Measurements from ENCODE around the gene EXD1. TPM values are rescaled to one million over a fixed set of nuclear protein-coding genes. Genes with fewer than 3 reads are reported as not detected.

Gene EXD1
- total and polyA plus RNA-seq, 2 experiments from 2014 or later, result 0.07 TPM; not detected in 1

DNA sequence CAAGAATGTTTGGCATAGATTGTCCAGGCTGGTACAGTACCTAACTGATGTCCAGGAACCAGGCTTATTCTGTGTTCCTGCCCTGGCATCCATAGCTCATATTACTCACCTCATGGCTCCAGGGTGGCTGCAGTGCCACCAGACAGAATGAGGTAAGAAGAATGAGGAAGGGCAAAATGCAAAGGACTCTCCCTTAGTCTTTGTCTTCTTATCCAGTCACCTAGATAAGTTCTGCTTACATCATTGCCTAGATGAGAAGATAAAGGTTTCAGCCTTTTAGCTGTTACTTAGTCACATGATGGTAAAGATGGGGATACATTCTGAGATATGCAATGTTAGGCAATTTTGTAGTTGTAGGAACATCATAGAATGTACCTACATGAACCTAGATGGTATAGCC is 46.3 kb upstream of the EXD1 start (continued):
- TF ChIP-seq, protein P1, sequence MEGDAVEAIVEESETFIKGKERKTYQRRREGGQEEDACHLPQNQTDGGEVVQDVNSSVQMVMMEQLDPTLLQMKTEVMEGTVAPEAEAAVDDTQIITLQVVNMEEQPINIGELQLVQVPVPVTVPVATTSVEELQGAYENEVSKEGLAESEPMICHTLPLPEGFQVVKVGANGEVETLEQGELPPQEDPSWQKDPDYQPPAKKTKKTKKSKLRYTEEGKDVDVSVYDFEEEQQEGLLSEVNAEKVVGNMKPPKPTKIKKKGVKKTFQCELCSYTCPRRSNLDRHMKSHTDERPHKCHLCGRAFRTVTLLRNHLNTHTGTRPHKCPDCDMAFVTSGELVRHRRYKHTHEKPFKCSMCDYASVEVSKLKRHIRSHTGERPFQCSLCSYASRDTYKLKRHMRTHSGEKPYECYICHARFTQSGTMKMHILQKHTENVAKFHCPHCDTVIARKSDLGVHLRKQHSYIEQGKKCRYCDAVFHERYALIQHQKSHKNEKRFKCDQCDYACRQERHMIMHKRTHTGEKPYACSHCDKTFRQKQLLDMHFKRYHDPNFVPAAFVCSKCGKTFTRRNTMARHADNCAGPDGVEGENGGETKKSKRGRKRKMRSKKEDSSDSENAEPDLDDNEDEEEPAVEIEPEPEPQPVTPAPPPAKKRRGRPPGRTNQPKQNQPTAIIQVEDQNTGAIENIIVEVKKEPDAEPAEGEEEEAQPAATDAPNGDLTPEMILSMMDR (conservative IDR thresholded peaks at IDR 0.05; ENCODE audit: low read depth in 2 of 2), result no peak
- TF ChIP-seq ZNF331 (CRISPR knock-in tag; IDR thresholded peaks at IDR 0.05; ENCODE audit: low read depth) (no peak), EZH2 (IDR thresholded peaks at IDR 0.05; ENCODE audit: low read depth, unreplicated experiment) (no peak), ZNF114 (CRISPR knock-in tag; IDR thresholded peaks at IDR 0.05) (no peak), STAT1 (IDR thresholded peaks at IDR 0.05; ENCODE audit: unreplicated experiment) (no peak)
- TF ChIP-seq, protein P2, sequence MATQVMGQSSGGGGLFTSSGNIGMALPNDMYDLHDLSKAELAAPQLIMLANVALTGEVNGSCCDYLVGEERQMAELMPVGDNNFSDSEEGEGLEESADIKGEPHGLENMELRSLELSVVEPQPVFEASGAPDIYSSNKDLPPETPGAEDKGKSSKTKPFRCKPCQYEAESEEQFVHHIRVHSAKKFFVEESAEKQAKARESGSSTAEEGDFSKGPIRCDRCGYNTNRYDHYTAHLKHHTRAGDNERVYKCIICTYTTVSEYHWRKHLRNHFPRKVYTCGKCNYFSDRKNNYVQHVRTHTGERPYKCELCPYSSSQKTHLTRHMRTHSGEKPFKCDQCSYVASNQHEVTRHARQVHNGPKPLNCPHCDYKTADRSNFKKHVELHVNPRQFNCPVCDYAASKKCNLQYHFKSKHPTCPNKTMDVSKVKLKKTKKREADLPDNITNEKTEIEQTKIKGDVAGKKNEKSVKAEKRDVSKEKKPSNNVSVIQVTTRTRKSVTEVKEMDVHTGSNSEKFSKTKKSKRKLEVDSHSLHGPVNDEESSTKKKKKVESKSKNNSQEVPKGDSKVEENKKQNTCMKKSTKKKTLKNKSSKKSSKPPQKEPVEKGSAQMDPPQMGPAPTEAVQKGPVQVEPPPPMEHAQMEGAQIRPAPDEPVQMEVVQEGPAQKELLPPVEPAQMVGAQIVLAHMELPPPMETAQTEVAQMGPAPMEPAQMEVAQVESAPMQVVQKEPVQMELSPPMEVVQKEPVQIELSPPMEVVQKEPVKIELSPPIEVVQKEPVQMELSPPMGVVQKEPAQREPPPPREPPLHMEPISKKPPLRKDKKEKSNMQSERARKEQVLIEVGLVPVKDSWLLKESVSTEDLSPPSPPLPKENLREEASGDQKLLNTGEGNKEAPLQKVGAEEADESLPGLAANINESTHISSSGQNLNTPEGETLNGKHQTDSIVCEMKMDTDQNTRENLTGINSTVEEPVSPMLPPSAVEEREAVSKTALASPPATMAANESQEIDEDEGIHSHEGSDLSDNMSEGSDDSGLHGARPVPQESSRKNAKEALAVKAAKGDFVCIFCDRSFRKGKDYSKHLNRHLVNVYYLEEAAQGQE (IDR thresholded peaks at IDR 0.05; ENCODE audit: unreplicated experiment), result no peak

DNA sequence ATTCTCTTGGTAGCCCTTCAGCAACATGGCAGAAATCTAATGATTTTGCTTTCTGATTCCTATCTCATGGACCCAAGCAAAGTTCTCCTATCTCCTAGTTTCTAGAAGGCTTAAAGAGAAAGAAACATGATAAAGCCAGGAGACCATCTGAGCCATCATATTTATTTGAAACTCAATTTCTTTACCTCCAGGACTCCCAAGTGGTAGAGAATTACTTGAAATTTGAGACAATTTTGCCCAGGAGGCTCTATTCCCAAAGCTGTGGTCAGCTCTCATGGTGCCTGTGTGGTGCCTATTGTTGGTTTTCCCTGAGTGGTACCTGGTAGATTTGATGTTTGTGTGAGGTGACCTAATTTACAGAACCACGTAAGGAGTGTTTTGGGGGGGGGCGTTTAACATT is 39.3 kb upstream of the EXD1 start:
- Mint-ChIP-seq H3K27ac (no peak overlapping the region), H3K36me3 (ENCODE audit: low read depth) (peaks cover 41% of the 10 kb centered on the region), H3K27me3 (ENCODE audit: insufficient read depth, low read depth, poor library complexity) (peaks cover 3% of the 10 kb centered on the region), H3K4me3 (no peak overlapping the region), H3K9me3 (no peaks in the 10 kb centered on the region), H3K4me1 (no peaks in the 10 kb centered on the region; the same call in 2 of the 3 replicates)
- H3K4me3 ChIP-seq, result no peak overlapping the region
- H3K79me2 ChIP-seq (replicated peaks; ENCODE audit: insufficient read depth), result no peaks in the 10 kb centered on the region; the same call in 1 of the 2 replicates
- peaks cover 4% of the 10 kb centered on the region; the same call in 1 of the 2 replicates for H3K36me3 ChIP-seq (ENCODE audit: insufficient read depth)
- no peaks in the 10 kb centered on the region for H3K9me2 ChIP-seq (ENCODE audit: insufficient read depth)
- DNase-seq (ENCODE audit: low spot score), result no peak
- no peaks in the 10 kb centered on the region for H4K20me1 ChIP-seq (replicated peaks; ENCODE audit: insufficient read depth)
- H3F3A ChIP-seq (replicated peaks; ENCODE audit: low read depth), result no peaks in the 10 kb centered on the region
- no peak overlapping the region for H3K27ac ChIP-seq (ENCODE audit: low read depth)
- no peak overlapping the region for H3K4me2 ChIP-seq
- no peaks in the 10 kb centered on the region for H3K27me3 ChIP-seq (ENCODE audit: insufficient read depth)
- no peaks in the 10 kb centered on the region for H3K4me1 ChIP-seq (ENCODE audit: insufficient read depth)
- no peak overlapping the region for H2AFZ ChIP-seq
- ATAC-seq, result no peak
- TF ChIP-seq, protein P3, sequence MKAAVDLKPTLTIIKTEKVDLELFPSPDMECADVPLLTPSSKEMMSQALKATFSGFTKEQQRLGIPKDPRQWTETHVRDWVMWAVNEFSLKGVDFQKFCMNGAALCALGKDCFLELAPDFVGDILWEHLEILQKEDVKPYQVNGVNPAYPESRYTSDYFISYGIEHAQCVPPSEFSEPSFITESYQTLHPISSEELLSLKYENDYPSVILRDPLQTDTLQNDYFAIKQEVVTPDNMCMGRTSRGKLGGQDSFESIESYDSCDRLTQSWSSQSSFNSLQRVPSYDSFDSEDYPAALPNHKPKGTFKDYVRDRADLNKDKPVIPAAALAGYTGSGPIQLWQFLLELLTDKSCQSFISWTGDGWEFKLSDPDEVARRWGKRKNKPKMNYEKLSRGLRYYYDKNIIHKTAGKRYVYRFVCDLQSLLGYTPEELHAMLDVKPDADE (IDR thresholded peaks at IDR 0.05), result no peak
- no peak for TF ChIP-seq CREB1 (CRISPR knock-in tag; IDR thresholded peaks at IDR 0.05; ENCODE audit: low read depth)
- TF ChIP-seq POLR2AphosphoS5 (IDR thresholded peaks at IDR 0.05; ENCODE audit: low read depth), result no peak
- no peak for TF ChIP-seq ZNF331 (CRISPR knock-in tag; IDR thresholded peaks at IDR 0.05; ENCODE audit: low read depth)
- no peak for TF ChIP-seq EZH2phosphoT487 (IDR thresholded peaks at IDR 0.05; ENCODE audit: unreplicated experiment)
- TF ChIP-seq, protein P1 (conservative IDR thresholded peaks at IDR 0.05; ENCODE audit: low read depth in 2 of 2), result no peak
- TF ChIP-seq NANOG (IDR thresholded peaks at IDR 0.05; ENCODE audit: borderline replicate concordance), result no peak
- TF ChIP-seq, protein P2 (IDR thresholded peaks at IDR 0.05; ENCODE audit: unreplicated experiment), result no peak
- no peak for TF ChIP-seq EZH2 (IDR thresholded peaks at IDR 0.05; ENCODE audit: low read depth, unreplicated experiment)
- TF ChIP-seq STAT1 (IDR thresholded peaks at IDR 0.05; ENCODE audit: unreplicated experiment), result no peak

All from GM23338 (cell line).